Ureter (tissue), 1 donor: ENCODE results near the gene COX8A. TPM values are rescaled to one million over a fixed set of nuclear protein-coding genes. Genes with fewer than 3 reads are reported as not detected.

Source experiments
- DNase-seq: peaks from one replicate; pipeline ENCODE4 v3.0.0-alpha.2; 2020; ENCODE audit warnings: low spot score
- total RNA-seq: library from RNA; stranded (reverse); gene quantifications from one replicate; pipeline ENCODE4 v1.2.4, GENCODE V29; 2023
- donor health status: DM: yes; HTN: yes; CAD: no.

Gene COX8A
- total RNA-seq, 1 donor from 2014 or later = 291 TPM

DNA sequence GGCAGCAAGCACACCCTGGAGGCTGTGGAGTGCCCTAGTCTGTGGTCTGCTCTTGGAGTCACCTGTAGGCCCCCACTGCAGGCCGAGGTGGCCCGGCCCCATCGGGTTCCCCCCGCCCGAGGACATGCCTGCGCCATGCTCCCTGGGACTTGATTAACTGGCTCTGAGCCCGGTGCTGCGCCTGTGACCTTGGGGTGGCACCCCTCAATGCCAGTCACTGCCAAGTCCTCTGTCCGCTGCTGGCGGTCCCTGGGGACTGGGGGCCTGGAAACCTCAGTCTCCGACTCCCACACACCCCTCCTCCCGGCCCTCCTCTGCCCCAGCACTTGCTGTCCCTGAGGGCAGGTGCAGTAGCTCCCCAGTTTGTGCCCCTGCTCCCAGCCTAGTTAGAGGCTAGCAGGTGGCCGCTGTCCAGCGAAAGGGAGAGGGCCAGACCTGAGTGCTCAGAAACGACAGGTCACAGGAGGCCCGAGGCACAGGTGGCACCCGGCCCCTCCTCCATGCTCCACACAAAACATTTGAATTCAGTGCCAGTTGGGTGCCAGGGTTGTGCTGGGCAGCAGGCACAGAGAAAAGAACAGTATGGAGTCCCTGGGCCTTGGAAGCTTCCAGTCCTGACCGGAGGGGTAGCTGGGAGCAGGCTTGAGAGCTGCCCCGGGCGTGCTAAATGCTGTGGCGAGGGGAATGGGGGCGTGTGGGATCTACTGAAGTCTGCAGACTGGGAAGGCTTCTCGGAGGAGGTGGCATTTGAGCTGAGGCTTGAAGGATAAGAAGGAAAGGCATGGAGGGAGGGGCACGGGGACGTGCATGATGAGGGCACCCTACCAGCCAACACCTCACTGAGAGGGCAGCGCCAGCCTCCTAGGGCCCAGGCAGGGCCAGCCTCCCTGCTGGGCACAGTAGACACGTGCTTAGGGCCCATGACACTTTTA, 45.0 kb downstream of the COX8A start:
- no peak for DNase-seq

DNA sequence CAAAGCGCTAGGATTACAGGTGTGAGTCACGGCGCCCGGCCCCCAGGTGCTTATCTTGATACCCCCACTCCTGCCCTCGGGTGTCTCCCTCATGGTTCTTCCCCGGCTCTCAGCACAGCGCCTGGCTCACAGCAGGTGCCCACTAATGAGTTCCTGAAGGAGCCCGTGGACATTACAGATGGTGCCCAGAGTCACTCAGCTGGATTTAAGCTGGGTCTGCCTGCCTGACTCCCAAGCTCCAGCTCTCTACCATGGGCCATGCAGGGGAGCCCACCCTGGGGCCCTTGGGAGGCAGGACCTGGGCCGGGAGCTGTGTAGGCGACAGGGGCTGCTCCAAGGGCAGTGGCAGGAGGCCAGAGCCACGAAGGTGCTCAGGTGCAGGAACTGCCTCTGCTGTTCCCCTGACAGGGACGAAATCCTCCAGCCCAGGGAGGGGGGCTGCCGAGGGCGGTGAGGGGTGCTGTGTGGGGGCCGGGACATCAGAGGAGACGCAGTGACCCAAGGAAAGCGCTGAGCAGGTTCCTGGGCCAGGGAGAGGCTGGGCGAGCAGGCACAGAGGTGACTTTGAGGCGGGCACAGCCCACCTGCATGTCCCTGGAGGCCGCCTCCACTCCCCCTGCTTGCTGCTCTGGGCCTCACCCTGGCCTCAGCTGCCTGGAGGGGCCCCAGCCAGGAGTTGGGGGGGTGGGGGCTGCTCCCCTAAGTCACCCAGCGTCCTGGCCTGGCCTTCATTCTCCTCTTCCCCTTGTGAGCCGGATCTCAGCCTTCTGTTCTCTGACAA, 46.7 kb downstream of the COX8A start:
- DNase-seq = no peak

DNA sequence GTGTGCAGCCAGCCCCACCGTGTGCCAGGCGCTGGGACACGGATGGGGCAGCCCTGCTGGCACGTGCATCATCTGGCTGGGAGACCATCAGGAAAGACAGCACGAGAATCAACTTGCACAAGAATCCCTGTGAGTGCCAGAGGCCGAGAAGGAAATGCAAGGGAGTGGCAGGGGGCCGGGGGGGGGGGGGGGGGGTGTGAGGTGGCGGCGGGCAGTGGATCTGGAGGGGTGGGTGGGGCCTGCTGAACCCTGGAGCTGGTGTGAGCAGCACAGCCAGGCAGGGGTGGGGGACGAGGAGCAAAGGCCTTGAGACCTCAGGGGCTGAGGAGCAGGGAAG, 47.3 kb downstream of the COX8A start:
- no peak for DNase-seq

DNA sequence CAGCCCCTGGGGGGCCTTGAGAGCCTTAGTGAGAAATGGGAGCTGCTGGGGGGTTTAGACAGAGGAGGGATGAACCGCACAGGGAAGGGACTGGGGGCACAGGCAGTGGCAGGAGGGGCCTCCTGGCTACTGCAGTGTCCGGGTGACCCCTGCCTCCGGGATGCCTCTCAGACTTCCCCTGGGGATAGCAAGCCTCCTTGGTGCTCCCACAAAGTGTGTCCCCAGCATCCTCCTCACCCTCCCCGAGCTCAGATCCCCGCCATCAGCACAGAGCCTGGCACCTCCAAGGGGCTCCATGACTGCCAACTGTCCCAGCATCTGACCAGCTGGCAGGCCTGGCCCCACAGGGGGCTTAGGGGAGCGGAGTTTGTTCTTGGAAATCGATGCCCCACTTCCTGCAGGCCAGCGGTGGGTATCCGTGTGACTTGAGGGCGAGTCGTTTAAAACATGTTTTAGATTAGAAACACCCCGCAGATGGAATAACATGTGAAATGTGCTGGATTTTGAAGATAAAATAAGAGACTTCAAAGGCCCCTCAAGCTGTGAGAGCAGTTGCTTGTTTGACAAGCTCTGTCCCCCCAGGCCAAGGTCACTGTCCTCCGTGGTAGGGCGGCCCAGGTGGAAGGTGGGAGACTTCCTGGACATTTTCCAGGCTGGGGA, 47.8 kb downstream of the COX8A start:
- DNase-seq = no peak

DNA sequence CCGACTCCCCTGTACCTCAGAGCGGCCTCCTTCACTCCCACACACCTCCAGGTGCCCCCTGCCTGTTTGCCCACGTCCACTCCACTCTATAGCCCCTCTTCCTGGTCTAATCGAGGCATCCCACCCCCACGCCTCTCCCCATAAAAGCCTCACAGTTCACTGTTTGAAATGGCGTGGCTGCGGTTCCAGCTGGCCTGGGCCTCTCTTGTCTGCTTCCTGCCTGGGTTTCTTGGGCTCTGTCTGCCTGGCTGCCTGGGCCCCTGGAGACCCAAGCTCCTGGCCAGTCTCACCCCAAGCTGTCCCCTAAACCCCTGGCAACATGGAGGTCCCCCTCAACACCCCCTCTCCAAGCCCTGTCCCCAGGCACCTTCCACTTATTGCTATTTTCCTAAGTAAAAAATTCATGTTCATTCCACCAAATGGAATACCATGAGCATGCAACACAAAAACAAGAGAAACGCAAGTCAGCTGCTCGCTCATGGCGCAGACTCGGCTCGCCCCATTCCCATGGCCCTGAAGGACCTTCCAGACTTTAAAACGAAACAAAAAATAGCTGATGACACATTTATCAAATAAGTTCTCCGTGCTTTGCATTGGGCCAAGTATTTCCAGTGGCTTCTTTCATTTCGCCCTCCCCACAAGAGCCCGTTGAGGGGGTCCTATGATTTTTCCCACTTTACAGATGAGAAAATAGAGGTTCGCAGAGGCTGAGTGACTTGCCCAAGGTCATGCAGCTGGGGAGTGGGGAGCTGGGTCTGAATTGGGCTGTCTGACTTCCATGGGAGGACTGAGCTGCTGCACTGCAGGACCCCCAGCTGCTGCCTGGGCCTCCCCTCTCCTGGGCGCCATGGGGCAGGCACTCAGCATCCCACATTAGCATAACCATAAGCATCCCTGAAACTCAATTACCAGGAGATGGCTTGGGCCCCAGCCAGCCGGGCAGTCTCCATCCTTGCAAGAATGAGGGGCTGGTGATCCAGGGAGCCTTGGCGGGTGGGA, 49.6 kb downstream of the COX8A start:
- DNase-seq = no peak

DNA sequence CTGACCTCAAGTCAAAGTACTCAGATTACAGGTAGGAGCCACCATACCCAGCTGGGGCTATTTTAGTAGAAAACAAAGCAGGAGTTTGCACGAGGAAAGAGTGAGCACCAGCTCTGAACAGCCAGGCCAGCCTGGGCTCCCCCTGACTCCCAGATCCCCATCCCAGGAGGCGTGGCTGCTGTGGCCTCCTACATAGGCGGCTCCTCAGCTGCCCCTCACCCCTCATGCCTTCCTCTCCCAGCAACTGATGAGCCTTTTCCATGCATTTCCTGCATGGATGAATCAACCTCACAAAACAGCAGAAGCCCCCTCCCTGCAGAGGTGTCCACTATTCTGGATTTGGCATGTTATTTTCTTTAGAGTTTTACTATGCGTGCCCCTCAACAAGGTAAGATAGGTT, 50.8 kb downstream of the COX8A start:
- no peak for DNase-seq

Other genes with a start within 250 kb of the COX8A start
- gene ZFTA, start 205.8 kb upstream of the COX8A start, total RNA-seq = 6.5 TPM
- 13.0 TPM for gene SPINDOC, start 161.2 kb upstream of the COX8A start, total RNA-seq
- gene MARK2, start 135.5 kb upstream of the COX8A start, total RNA-seq = 61.5 TPM
- gene RCOR2, start 57.5 kb upstream of the COX8A start, total RNA-seq = 2.0 TPM
- gene NAA40, start 35.6 kb upstream of the COX8A start, total RNA-seq = 26.4 TPM
- 75.5 TPM for gene OTUB1, start 11.8 kb downstream of the COX8A start, total RNA-seq
- gene FLRT1, start 61.3 kb downstream of the COX8A start, total RNA-seq = 0.13 TPM
- gene MACROD1, start 191.5 kb downstream of the COX8A start, total RNA-seq = 27.3 TPM
- 119 TPM for gene STIP1, start 211.6 kb downstream of the COX8A start, total RNA-seq
- 15.5 TPM for gene FERMT3, start 232.1 kb downstream of the COX8A start, total RNA-seq